Measurements from ENCODE around the gene GPR15LG. TPM values are rescaled to one million over a fixed set of nuclear protein-coding genes. Genes with fewer than 3 reads are reported as not detected.

Gene GPR15LG
- total RNA-seq, 1 experiment from 2014 or later = not detected

DNA sequence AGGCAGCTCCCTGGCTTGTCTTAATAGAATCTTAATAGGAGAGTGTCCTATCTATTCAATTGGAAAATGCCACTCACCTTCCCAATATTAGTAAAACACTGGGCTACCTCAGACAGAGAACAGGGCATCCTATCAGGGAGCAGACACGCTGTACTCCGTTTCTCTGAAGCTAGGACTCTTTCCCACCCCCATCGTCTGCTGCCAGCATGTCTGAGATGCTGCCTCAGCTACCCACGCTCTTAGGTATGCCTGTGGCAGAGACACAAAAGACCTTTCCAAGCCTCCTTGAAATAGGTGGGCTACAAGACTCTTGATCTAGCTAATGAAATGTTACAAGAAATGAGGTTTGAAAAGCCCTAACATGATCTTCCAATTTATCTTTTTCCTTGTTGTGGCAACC is 54.2 kb downstream of the GPR15LG start:
- no peak overlapping the region for H3K4me3 Mint-ChIP-seq (ENCODE audit: unreplicated experiment)
- H3K9me3 Mint-ChIP-seq (ENCODE audit: unreplicated experiment) = no peaks in the 10 kb centered on the region
- no peaks in the 10 kb centered on the region for H3K36me3 Mint-ChIP-seq (ENCODE audit: insufficient read depth, unreplicated experiment)
- no peak for DNase-seq
- ChIA-PET POLR2A (no interaction called here), CTCF (interaction anchor here (1.1 kb wide), 1 partner anchor 37 kb away, joined by 3 read pairs; no protein-coding TSS in a partner anchor)
- H3K27ac Mint-ChIP-seq (ENCODE audit: unreplicated experiment) = no peak overlapping the region
- intact Hi-C loops (cut with micrococcal nuclease; ENCODE audit: unreplicated experiment) = no loop called here
- H3K27me3 ChIP-seq (replicated peaks; ENCODE audit: control insufficient read depth, insufficient read depth, low read length) = no peaks in the 10 kb centered on the region
- no TSS peak for BruUV-seq (replicated peaks)
- no peak overlapping the region for H3K4me3 ChIP-seq (ENCODE audit: low read depth, low read length)
- H3K36me3 ChIP-seq (ENCODE audit: control insufficient read depth, insufficient read depth, low read length) = no peaks in the 10 kb centered on the region
- TF ChIP-seq, protein P1, sequence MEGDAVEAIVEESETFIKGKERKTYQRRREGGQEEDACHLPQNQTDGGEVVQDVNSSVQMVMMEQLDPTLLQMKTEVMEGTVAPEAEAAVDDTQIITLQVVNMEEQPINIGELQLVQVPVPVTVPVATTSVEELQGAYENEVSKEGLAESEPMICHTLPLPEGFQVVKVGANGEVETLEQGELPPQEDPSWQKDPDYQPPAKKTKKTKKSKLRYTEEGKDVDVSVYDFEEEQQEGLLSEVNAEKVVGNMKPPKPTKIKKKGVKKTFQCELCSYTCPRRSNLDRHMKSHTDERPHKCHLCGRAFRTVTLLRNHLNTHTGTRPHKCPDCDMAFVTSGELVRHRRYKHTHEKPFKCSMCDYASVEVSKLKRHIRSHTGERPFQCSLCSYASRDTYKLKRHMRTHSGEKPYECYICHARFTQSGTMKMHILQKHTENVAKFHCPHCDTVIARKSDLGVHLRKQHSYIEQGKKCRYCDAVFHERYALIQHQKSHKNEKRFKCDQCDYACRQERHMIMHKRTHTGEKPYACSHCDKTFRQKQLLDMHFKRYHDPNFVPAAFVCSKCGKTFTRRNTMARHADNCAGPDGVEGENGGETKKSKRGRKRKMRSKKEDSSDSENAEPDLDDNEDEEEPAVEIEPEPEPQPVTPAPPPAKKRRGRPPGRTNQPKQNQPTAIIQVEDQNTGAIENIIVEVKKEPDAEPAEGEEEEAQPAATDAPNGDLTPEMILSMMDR (IDR thresholded peaks at IDR 0.05; ENCODE audit: insufficient read depth in 1 of 2, low read depth in 1 of 2, low read length in 1 of 2, severe bottlenecking in 1 of 2, unreplicated experiment in 1 of 2) = no peak
- H3K4me1 Mint-ChIP-seq (ENCODE audit: low read depth, unreplicated experiment) = no peaks in the 10 kb centered on the region
- H3K9me3 ChIP-seq = no peaks in the 10 kb centered on the region
- H3K4me1 ChIP-seq = no peaks in the 10 kb centered on the region
- peaks cover 7% of the 10 kb centered on the region for H3K27me3 Mint-ChIP-seq (ENCODE audit: insufficient read depth, unreplicated experiment)

GRCh38 chr10:84230359-84230758 is 56.8 kb downstream of the GPR15LG start:
- Mint-ChIP-seq H3K4me3 (ENCODE audit: unreplicated experiment) (no peak overlapping the region), H3K27me3 (ENCODE audit: insufficient read depth, unreplicated experiment) (peaks cover 7% of the 10 kb centered on the region), H3K4me1 (ENCODE audit: low read depth, unreplicated experiment) (no peaks in the 10 kb centered on the region), H3K27ac (ENCODE audit: unreplicated experiment) (no peak overlapping the region), H3K9me3 (ENCODE audit: unreplicated experiment) (no peaks in the 10 kb centered on the region), H3K36me3 (ENCODE audit: insufficient read depth, unreplicated experiment) (no peaks in the 10 kb centered on the region)
- Histone ChIP-seq H3K36me3 (ENCODE audit: control insufficient read depth, insufficient read depth, low read length) (no peaks in the 10 kb centered on the region), H3K4me1 (no peaks in the 10 kb centered on the region), H3K4me3 (ENCODE audit: low read depth, low read length) (no peak overlapping the region), H3K9me3 (no peaks in the 10 kb centered on the region), H3K27me3 (replicated peaks; ENCODE audit: control insufficient read depth, insufficient read depth, low read length) (no peaks in the 10 kb centered on the region)
- no TSS peak for BruUV-seq (replicated peaks)
- CTCF ChIA-PET = interaction anchor here (0.6 kb wide), 1 partner anchor 552 kb away, joined by 3 read pairs; no protein-coding TSS in a partner anchor
- DNase-seq = no peak
- POLR2A ChIA-PET = no interaction called here
- intact Hi-C loops (cut with micrococcal nuclease; ENCODE audit: unreplicated experiment) = no loop called here
- TF ChIP-seq, protein P1 (IDR thresholded peaks at IDR 0.05; ENCODE audit: insufficient read depth in 1 of 2, low read depth in 1 of 2, low read length in 1 of 2, severe bottlenecking in 1 of 2, unreplicated experiment in 1 of 2) = no peak

GRCh38 chr10:84232376-84232775 is 58.8 kb downstream of the GPR15LG start:
- no TSS peak for BruUV-seq (replicated peaks)
- Mint-ChIP-seq H3K27me3 (ENCODE audit: insufficient read depth, unreplicated experiment) (peaks cover 11% of the 10 kb centered on the region), H3K4me1 (ENCODE audit: low read depth, unreplicated experiment) (no peaks in the 10 kb centered on the region), H3K27ac (ENCODE audit: unreplicated experiment) (no peak overlapping the region), H3K36me3 (ENCODE audit: insufficient read depth, unreplicated experiment) (no peaks in the 10 kb centered on the region), H3K9me3 (ENCODE audit: unreplicated experiment) (no peaks in the 10 kb centered on the region), H3K4me3 (ENCODE audit: unreplicated experiment) (no peak overlapping the region)
- H3K36me3 ChIP-seq (ENCODE audit: control insufficient read depth, insufficient read depth, low read length) = no peaks in the 10 kb centered on the region
- H3K4me1 ChIP-seq = no peaks in the 10 kb centered on the region
- ChIA-PET POLR2A (no interaction called here), CTCF (no interaction called here)
- DNase-seq = no peak
- intact Hi-C loops (cut with micrococcal nuclease; ENCODE audit: unreplicated experiment) = no loop called here
- no peaks in the 10 kb centered on the region for H3K27me3 ChIP-seq (replicated peaks; ENCODE audit: control insufficient read depth, insufficient read depth, low read length)
- H3K9me3 ChIP-seq = no peaks in the 10 kb centered on the region
- no peak overlapping the region for H3K4me3 ChIP-seq (ENCODE audit: low read depth, low read length)
- TF ChIP-seq, protein P1 (IDR thresholded peaks at IDR 0.05; ENCODE audit: insufficient read depth in 1 of 2, low read depth in 1 of 2, low read length in 1 of 2, severe bottlenecking in 1 of 2, unreplicated experiment in 1 of 2) = no peak
